Activated CD4-positive, alpha-beta T cell treated with anti-CD3 and anti-CD28 coated beads, Interleukin-2, amount 50 U/mL, for 48 hours (primary cell): ENCODE measurements around the gene DRICH1.
"Not testable (repeated sequence)": the region's sequence is repeated elsewhere in the genome, so short reads cannot be mapped to it uniquely, and the experiment has no call there.

ENCODE experiments used
- DNase-seq, 2 experiments: peaks; one replicate each; pipeline ENCODE4 v3.0.0-alpha.2; 2020

DRICH1 gene

DNA sequence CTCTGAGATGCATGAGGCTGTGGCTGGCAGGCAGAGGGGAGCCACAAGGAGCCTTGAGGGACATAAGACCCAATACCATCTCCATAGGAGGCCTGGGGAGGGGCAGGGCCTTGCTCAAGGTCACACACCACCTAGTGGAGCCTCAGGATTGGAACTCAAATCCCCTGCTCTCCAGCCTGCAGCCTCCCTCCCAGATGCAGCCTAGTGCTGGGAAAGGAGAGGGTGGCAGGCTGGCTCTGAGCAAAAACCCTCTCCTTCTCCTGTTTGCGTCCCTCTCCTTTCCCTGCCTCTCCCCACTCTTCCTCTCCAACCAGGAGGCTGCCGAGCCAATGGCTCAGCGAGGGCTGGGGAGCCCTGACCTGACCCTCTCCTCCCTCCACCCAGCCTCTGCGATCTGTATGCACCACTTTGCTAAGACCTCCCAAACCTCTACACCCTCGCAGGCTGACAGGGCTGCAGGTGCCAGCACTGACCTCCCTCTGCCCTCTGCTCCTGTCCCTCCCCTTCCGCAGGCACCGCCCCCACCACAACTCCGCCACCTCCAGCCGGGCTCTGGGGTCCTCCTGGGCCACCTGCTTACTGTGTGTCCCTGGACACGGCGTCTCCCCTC, 66.7 kb downstream of the DRICH1 start:
- peak; percentile 5 to 11 for DNase-seq

DNA sequence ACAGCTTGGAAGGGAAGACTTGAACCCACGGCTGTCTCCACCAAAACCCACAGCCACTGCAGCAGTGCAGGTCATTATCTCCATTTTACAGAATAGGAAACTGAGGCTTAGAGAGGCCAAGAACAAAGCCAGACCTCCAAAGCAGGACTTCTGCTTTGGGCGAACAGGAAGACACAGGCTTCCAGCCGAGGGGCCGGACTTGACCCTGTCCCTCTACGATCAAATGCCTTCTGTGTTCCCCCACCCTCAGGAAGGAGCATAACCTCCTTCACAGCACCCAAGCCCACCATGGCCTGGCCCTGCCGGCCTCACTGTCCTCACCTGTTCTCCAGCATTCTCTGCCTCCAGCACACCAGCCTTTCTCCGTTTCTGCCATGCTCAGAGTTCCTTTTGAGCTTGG, 67.8 kb downstream of the DRICH1 start:
- no peak for DNase-seq

DNA sequence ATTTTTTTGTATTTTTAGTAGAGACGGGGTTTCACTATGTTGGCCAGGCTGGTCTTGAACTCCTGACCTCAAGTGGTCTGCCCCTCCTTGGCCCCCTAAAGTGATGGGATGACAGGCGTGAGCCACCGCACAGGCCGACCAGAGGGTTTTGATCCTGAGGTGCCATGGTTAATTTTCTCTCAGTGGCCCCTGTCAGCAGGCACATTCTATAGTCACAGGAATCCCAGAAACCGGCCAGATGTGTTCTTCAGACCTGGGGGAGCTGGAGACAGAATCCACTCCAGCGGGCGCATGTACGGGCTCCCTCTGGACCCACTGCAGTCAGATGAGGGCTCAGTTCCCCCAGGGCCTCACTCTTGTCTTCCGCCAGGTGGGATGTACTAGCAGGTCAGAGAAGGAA, 69.0 kb downstream of the DRICH1 start:
- no peak for DNase-seq

DNA sequence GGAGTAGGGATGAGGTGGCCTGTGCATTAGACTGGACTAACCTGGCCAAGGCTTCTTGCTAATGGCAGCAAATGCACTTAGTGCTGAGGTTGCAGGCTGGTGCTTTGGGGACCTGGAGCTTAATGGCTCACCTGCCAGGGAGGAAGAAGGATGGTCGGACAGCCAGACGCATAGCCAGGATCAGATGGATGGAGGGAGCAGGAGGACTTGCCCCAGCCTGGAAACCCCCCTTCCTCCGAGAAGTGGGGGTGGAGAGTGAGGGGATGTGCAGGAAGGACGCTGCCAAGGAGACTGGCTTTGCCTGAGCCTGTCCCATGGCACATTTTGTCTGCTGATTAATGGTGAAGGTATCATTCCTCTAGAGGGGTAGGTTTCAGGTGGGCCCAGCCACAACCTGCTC, 69.9 kb downstream of the DRICH1 start:
- no peak for DNase-seq

DNA sequence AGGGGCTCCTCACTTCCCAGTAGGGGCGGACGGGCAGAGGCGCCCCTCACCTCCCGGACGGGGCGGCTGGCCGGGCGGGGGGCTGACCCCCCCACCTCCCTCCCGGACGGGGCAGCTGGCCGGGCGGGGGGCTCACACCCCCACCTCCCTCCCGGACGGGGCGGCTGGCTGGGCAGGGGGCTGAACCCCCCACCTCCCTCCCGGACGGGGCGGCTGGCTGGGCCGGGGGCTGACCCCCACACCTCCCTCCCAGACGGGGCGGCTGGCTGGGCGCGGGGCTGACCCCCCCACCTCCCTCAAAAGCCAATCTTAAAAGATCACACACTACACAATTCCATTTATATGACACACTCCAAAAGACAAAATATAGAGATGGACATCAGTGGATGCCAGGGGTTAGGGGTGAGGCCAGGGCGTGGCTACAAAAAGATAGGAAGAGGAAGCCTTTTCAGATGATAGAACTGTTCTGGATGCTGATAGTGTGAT, 71.1 kb downstream of the DRICH1 start:
- DNase-seq: not testable (repeated sequence)

DNA sequence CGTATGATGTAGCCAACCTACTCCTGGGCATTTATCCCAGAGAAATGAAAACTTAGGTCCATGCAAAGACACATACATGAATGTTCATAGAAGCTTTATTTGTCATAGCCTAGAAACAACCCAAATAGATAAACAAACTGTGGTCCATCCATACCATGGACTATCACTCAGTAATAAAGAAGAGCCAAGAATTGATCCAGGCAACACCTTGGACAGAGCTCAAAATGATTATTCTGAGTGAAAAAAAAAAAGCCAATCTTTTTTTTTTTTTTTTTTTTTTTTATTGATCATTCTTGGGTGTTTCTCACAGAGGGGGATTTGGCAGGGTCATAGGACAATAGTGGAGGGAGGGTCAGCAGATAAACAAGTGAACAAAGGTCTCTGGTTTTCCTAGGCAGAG, 71.9 kb downstream of the DRICH1 start:
- not testable (repeated sequence) for DNase-seq
